GM18511 (cell line): ENCODE results near the gene ATG101.
A peak's percentile ranks its signal among the peaks of the same experiment; 100 is the strongest.

Experiments used
- ATAC-seq: cut with Tn5 transposase; IDR thresholded peaks from one replicate; pipeline ENCODE4 v1.9.1; 2021; ENCODE audit warnings: mild to moderate bottlenecking, moderate library complexity; ENCODE audit not compliant: unreplicated experiment

The ATG101 gene

GRCh38 chr12:52041695-52042123 lies 28.1 kb upstream of the ATG101 start:
- ATAC-seq, result no peak

- ATAC-seq, result no peak
Measured at GRCh38 chr12:52042706-52043385, 26.9 kb upstream of the ATG101 start.

- no peak for ATAC-seq
Measured at GRCh38 chr12:52043386-52044212, 26.2 kb upstream of the ATG101 start.

- no peak for ATAC-seq
Measured at GRCh38 chr12:52044292-52044983, 25.3 kb upstream of the ATG101 start.

GRCh38 chr12:52045794-52046199 lies 24.0 kb upstream of the ATG101 start:
- no peak for ATAC-seq

- ATAC-seq, result no peak
Measured at GRCh38 chr12:52046859-52047258, 22.9 kb upstream of the ATG101 start.

- ATAC-seq, result no peak
Measured at GRCh38 chr12:52049286-52049685, 20.5 kb upstream of the ATG101 start.

- no peak for ATAC-seq
Measured at GRCh38 chr12:52049688-52050087, 20.1 kb upstream of the ATG101 start.

GRCh38 chr12:52050116-52050757 lies 19.5 kb upstream of the ATG101 start:
- ATAC-seq, result no peak

GRCh38 chr12:52050758-52051541 lies 18.8 kb upstream of the ATG101 start, which contains the start of gene NR4A1:
NR4A1 (plus strand) TSS chr12:52051442; CDS start chr12:52054329, 2,887 bp downstream.
- ATAC-seq, result peak; percentile 85

GRCh38 chr12:52052468-52053186 lies 17.2 kb upstream of the ATG101 start:
- no peak for ATAC-seq

- no peak for ATAC-seq
Measured at GRCh38 chr12:52053536-52054209, 16.1 kb upstream of the ATG101 start.

- no peak for ATAC-seq
Measured at GRCh38 chr12:52054231-52054832, 15.4 kb upstream of the ATG101 start.

GRCh38 chr12:52054833-52055730 lies 14.7 kb upstream of the ATG101 start:
- ATAC-seq, result no peak

- no peak for ATAC-seq
Measured at GRCh38 chr12:52055731-52056711, 13.8 kb upstream of the ATG101 start.
